IMR-90 (cell line): ENCODE results near the gene TM4SF18. TPM values are rescaled to one million over a fixed set of nuclear protein-coding genes. Genes with fewer than 3 reads are reported as not detected.

Source experiments
- ATAC-seq: fragments of 200-7000 bp; cut with Tn5 transposase; 2 replicates; pipeline ENCODE4 v1.9.1; 2020; ENCODE audit warnings: low read depth, mild to moderate bottlenecking, moderate library complexity
- BruUV-seq: library from RNA; stranded (reverse); fragments of 400-500 nt; replicated peaks from 2 replicates; lab custom pipeline; 2021; lab: Mats Ljungman, UMichigan
- CTCF ChIA-PET: fragments of 300-600 bp; formaldehyde crosslinking; extraction: SDS; loops from one replicate; lab custom pipeline; 2021; ENCODE audit warnings: antibody characterized with exemption; lab: Yijun Ruan, JAX
- POLR2A ChIA-PET: fragments of 300-600 bp; sonication (Branson Sonifier 250); formaldehyde crosslinking; loops from one replicate; lab custom pipeline; 2022; ENCODE audit warnings: antibody characterized with exemption; ENCODE audit not compliant: unreplicated experiment; lab: Charles Lee
- DNase-seq: peaks from one replicate; pipeline ENCODE4 v3.0.0; 2013
- H2AFZ ChIP-seq: replicated peaks from 2 replicates; pipeline ENCODE3; 2013; ENCODE audit warnings: low read length, mild to moderate bottlenecking; ENCODE audit not compliant: poor library complexity
- H2AK5ac ChIP-seq: 2 replicates; pipeline ENCODE4 v1.6.1; 2013; ENCODE audit warnings: low read depth, low read length, inconsistent platforms
- H2AK9ac ChIP-seq: replicated peaks from 2 replicates; pipeline ENCODE3; 2013; ENCODE audit warnings: mild to moderate bottlenecking, low read depth, low read length, moderate library complexity; ENCODE audit not compliant: poor library complexity
- H2BK120ac ChIP-seq: 2 replicates; pipeline ENCODE4 v1.6.1; 2013; ENCODE audit warnings: low read depth, low read length, inconsistent platforms
- H2BK15ac ChIP-seq: 3 replicates; pipeline ENCODE4 v1.6.1; 2013; ENCODE audit warnings: low read depth, low read length, inconsistent platforms
- H2BK20ac ChIP-seq: 2 replicates; pipeline ENCODE4 v1.6.1; 2013; ENCODE audit warnings: low read depth, mild to moderate bottlenecking, inconsistent platforms, low read length, moderate library complexity
- H2BK5ac ChIP-seq: 2 replicates; pipeline ENCODE4 v1.6.1; 2013; ENCODE audit warnings: mild to moderate bottlenecking, low read depth, low read length, inconsistent platforms; ENCODE audit not compliant: poor library complexity, severe bottlenecking
- H3K14ac ChIP-seq: replicated peaks from 2 replicates; pipeline ENCODE4 v1.6.1; 2013; ENCODE audit warnings: low read depth, low read length, inconsistent platforms
- H3K18ac ChIP-seq: 2 replicates; pipeline ENCODE4 v1.6.1; 2013; ENCODE audit warnings: low read depth, low read length, control low read depth
- H3K23ac ChIP-seq: 2 replicates; pipeline ENCODE4 v1.6.1; 2013; ENCODE audit warnings: low read depth, low read length, inconsistent platforms
- H3K27ac ChIP-seq: 2 replicates; pipeline ENCODE4 v1.5.1; 2013; ENCODE audit warnings: mild to moderate bottlenecking, control low read depth, low read length; ENCODE audit not compliant: insufficient read depth
- H3K27me3 ChIP-seq: 2 replicates; pipeline ENCODE4 v1.6.1; 2013; ENCODE audit warnings: low read length; ENCODE audit not compliant: control insufficient read depth, insufficient read depth
- H3K36me3 ChIP-seq: 2 replicates; pipeline ENCODE4 v1.6.1; 2013; ENCODE audit warnings: low read length, mixed read lengths; ENCODE audit not compliant: control insufficient read depth, insufficient read depth
- H3K4ac ChIP-seq: 2 replicates; pipeline ENCODE4 v1.6.1; 2013; ENCODE audit warnings: low read depth, low read length, inconsistent platforms
- H3K4me1 ChIP-seq: 2 replicates; pipeline ENCODE4 v1.6.1; 2013; ENCODE audit warnings: low read length, mixed read lengths; ENCODE audit not compliant: control insufficient read depth, insufficient read depth
- H3K4me2 ChIP-seq: 2 replicates; pipeline ENCODE4 v1.6.1; 2013; ENCODE audit warnings: low read depth, mild to moderate bottlenecking, control low read depth, low read length, moderate library complexity
- H3K4me3 ChIP-seq: 2 replicates; pipeline ENCODE4 v1.5.1; 2013; ENCODE audit warnings: low read depth, mild to moderate bottlenecking, control low read depth, low read length, moderate library complexity; ENCODE audit not compliant: insufficient read depth
- H3K56ac ChIP-seq: 2 replicates; pipeline ENCODE4 v1.6.1; 2013; ENCODE audit warnings: low read length, inconsistent platforms; ENCODE audit not compliant: insufficient read depth; ENCODE audit errors: extremely low read depth
- H3K79me1 ChIP-seq, 2 experiments: 2 replicates each; pipeline ENCODE4 v1.6.1; 2013; ENCODE audit warnings: low read length in 2 of 2, inconsistent platforms in 1 of 2, low read depth in 1 of 2
- H3K9ac ChIP-seq: 2 replicates; pipeline ENCODE4 v1.6.1; 2013; ENCODE audit warnings: low read depth, low read length, control low read depth
- H3K9me1 ChIP-seq: 2 replicates; pipeline ENCODE4 v1.6.1; 2013; ENCODE audit warnings: low read length, inconsistent platforms; ENCODE audit not compliant: insufficient read depth
- H3K9me3 ChIP-seq: 2 replicates; pipeline ENCODE4 v1.6.1; 2013; ENCODE audit warnings: low read length; ENCODE audit not compliant: control insufficient read depth, insufficient read depth
- H4K20me1 ChIP-seq: 2 replicates; pipeline ENCODE4 v1.6.1; 2013; ENCODE audit warnings: low read length, inconsistent platforms; ENCODE audit not compliant: insufficient read depth
- H4K5ac ChIP-seq: 2 replicates; pipeline ENCODE4 v1.6.1; 2013; ENCODE audit warnings: mild to moderate bottlenecking, low read depth, low read length, control low read depth
- H4K8ac ChIP-seq, 2 experiments: 2 replicates each; pipeline ENCODE4 v1.6.1; 2013; ENCODE audit warnings: low read depth in 2 of 2, low read length in 2 of 2, control low read depth in 1 of 2, inconsistent platforms in 1 of 2
- H4K91ac ChIP-seq: 2 replicates; pipeline ENCODE4 v1.6.1; 2013; ENCODE audit warnings: low read depth, low read length, inconsistent platforms; ENCODE audit not compliant: insufficient read depth
- BHLHE40 ChIP-seq: fragments of 150-350 bp; IDR thresholded peaks from 2 replicates; pipeline ENCODE4 v1.6.1; 2016; ENCODE audit warnings: mild to moderate bottlenecking, low read depth, low read length
- FOS ChIP-seq: fragments of 150-350 bp; IDR thresholded peaks from 2 replicates; pipeline ENCODE4 v1.6.1; 2016; ENCODE audit warnings: low read depth, low read length
- POLR2A ChIP-seq: IDR thresholded peaks from 2 replicates; pipeline ENCODE4 v1.6.1; 2012; ENCODE audit warnings: mild to moderate bottlenecking, low read depth, low read length
- RAD21 ChIP-seq: IDR thresholded peaks from 2 replicates; pipeline ENCODE4 v1.6.1; 2012; ENCODE audit warnings: low read length, improper control_type of control experiment
- WGBS, 2 experiments: methylation state at CpG; one replicate each; pipeline versions ENCODE4 v1.1.5 to v1.1.7; 2013; ENCODE audit warnings: missing lambda C conversion rate in 2 of 2; ENCODE audit not compliant: insufficient read length in 1 of 2; ENCODE audit errors: extremely low coverage in 2 of 2; 5-methylcytosine and 5-hydroxymethylcytosine counted together
- dilution Hi-C: fragments of 300-500 bp; cut with HindIII; formaldehyde crosslinking; loops from one replicate; pipeline ENCODE4 v1.14.3; 2018; ENCODE audit warnings: low sequenced_read_pairs; ENCODE audit not compliant: unreplicated experiment
- in situ Hi-C: fragments of 300-500 bp; cut with MboI; formaldehyde crosslinking; loops from 3 replicates; pipeline ENCODE4 v1.14.3; 2019; ENCODE audit warnings: low sequenced_read_pairs, inconsistent platforms, mixed read lengths
- intact Hi-C: fragments of 100-400 bp; cut with micrococcal nuclease; formaldehyde crosslinking; loops from 2 replicates; pipeline ENCODE4 v1.10.0; 2022
- polyA plus RNA-seq, 3 experiments: library from polyadenylated mRNA; depleted of rRNA; stranded (reverse); fragments of >200 nt; gene quantifications; 2 replicates each; pipeline ENCODE4 v1.2.3, GENCODE V29; 2012; ENCODE audit warnings: low replicate concordance in 1 of 3
- total RNA-seq: library from RNA; depleted of rRNA; stranded (reverse); fragments of >200 nt; gene quantifications from 2 replicates; pipeline ENCODE4 v1.2.3, GENCODE V29; 2012

Gene TM4SF18
- total and polyA plus RNA-seq, 2 of the 4 experiments (the other 2 are of a cell fraction) = under 0.01 TPM; not detected in 1

DNA sequence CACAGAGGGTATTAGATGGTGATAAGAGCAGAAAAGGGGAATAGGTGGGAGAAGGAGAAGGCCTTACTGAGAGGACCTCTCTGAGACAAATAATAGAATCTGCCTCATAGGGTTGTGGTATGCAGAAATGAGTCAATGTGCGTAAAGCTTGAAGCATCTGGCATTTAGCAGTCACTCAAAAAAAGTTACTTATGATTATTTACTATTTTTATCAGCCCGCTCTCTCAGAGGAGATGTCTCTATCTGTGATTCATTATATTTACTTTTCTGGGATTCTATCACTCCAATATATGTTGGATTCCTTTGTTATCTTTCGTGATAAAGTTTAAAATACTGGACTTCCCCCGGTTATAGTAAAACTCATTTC lies 48.6 kb upstream of the TM4SF18 start:
- Histone ChIP-seq H2AFZ (no peak overlapping the region), H3K14ac (peak overlapping the region; percentile 81; the same call in 1 of the 2 replicates), H3K4me1 (peaks cover 30% of the 10 kb centered on the region), H3K9me3 (no peaks in the 10 kb centered on the region), H3K4me2 (peak overlapping the region; percentile 45), H3K36me3 (no peaks in the 10 kb centered on the region), H2BK15ac (peak overlapping the region; percentile 97; the same call in 2 of the 3 replicates), H3K9ac (peak overlapping the region; percentile 36; the same call in 1 of the 2 replicates), H4K8ac (peak overlapping the region; percentile 86 to 93), H3K79me1 (peaks cover 10 to 50% of the 10 kb centered on the region in 2 experiments; a peak in 3 of 4 replicates), H3K4ac (peak overlapping the region; percentile 99), H3K27me3 (no peaks in the 10 kb centered on the region), H4K91ac (peak overlapping the region; percentile 92), H3K4me3 (no peak overlapping the region), H3K9me1 (peaks cover 43% of the 10 kb centered on the region), H2BK5ac (peak overlapping the region; percentile 99), H3K56ac (peak overlapping the region; percentile 51), H3K27ac (peak overlapping the region; percentile 65), H2BK120ac (peak overlapping the region; percentile 98), H4K20me1 (no peaks in the 10 kb centered on the region; the same call in 1 of the 2 replicates), H2AK9ac (no peak overlapping the region), H2AK5ac (peak overlapping the region; percentile 98; the same call in 1 of the 2 replicates), H4K5ac (peak overlapping the region; percentile 97), H3K18ac (peak overlapping the region; percentile 100), H2BK20ac (peak overlapping the region; percentile 98), H3K23ac (peak overlapping the region; percentile 77; the same call in 1 of the 2 replicates)
- dilution Hi-C loops (no loop called here), in situ Hi-C loops (no loop called here), intact Hi-C loops (no loop called here)
- POLR2A ChIA-PET = no interaction called here
- TF ChIP-seq BHLHE40 (0 out of 2 replicates have a peak, but pooled peaks have one; percentile 3), POLR2A (peak; percentile 64; the same call in 1 of the 2 replicates), FOS (peak; percentile 83), RAD21 (no peak)
- WGBS, 2 experiments = no CpG with 5 or more reads among the region's 4 CpGs
- ATAC-seq = peak; percentile 35
- BruUV-seq = no TSS peak
- CTCF ChIA-PET = interaction anchor here (0.7 to 1.5 kb wide), 2 partner anchors 20 to 99 kb away, joined by 3 to 4 read pairs; no protein-coding TSS in a partner anchor
- peak; percentile 96 for DNase-seq
